ENCODE measurements around the gene IGF2BP2. TPM values are rescaled to one million over a fixed set of nuclear protein-coding genes. Genes with fewer than 3 reads are reported as not detected.

Gene IGF2BP2
- polyA plus RNA-seq, 2 of the 4 experiments (the other 2 are of a cell fraction): 2.2 to 6.1 TPM

- Histone ChIP-seq H3K4me1 (no peaks in the 10 kb centered on the region), H3K4me3 (no peak overlapping the region), H3K9me3 (no peaks in the 10 kb centered on the region), H3K4me2 (no peak overlapping the region), H3K27ac (no peak overlapping the region)
- TF ChIP-seq JUN (IDR thresholded peaks at IDR 0.05) (no peak), ELK1 (IDR thresholded peaks at IDR 0.05; ENCODE audit: low read depth, low read length) (no peak), EHMT2 (IDR thresholded peaks at IDR 0.05; ENCODE audit: low read depth) (no peak), ZSCAN20 (CRISPR knock-in tag; IDR thresholded peaks at IDR 0.05) (no peak), BCL3 (IDR thresholded peaks at IDR 0.05) (no peak), MAX (IDR thresholded peaks at IDR 0.05) (no peak), RCOR1 (IDR thresholded peaks at IDR 0.05; ENCODE audit: low read depth, low read length) (no peak)
- ATAC-seq: no peak
- ChIA-PET CTCF (interaction anchor here (3.4 kb wide), 1 partner anchor 36 kb away, joined by 13 read pairs; no protein-coding TSS in a partner anchor), POLR2A (no interaction called here)
- FAIRE-seq: no peak
- DNase-seq (ENCODE audit: low read depth in 1 of 2, low spot score in 1 of 2): no peak
- 68% methylated on average over 6 of the region's 6 CpGs for WGBS (ENCODE audit: missing lambda C conversion rate)
Measured at GRCh38 chr3:185696039-185696438, 128.8 kb downstream of the IGF2BP2 start.

GRCh38 chr3:185693985-185694653, 130.7 kb downstream of the IGF2BP2 start:
- no peaks in the 10 kb centered on the region for H3K9me3 ChIP-seq
- H3K4me3 ChIP-seq: no peak overlapping the region
- CTCF ChIA-PET: interaction anchor here (0.9 to 3.4 kb wide), 4 partner anchors 17 to 250 kb away, joined by 4 to 13 read pairs (median 4); no protein-coding TSS in a partner anchor
- POLR2A ChIA-PET: interaction anchor here (0.6 to 1.1 kb wide), 2 partner anchors 20 to 108 kb away, joined by 3 to 5 read pairs; partner anchors contain the start of gene SENP2
- peaks cover 3% of the 10 kb centered on the region for H3K4me1 ChIP-seq
- no peak overlapping the region for H3K4me2 ChIP-seq
- no peak overlapping the region for H3K27ac ChIP-seq
- 88% methylated on average over 4 of the region's 4 CpGs for WGBS (ENCODE audit: missing lambda C conversion rate)
- TF ChIP-seq CBX8 (IDR thresholded peaks at IDR 0.05) (no peak), HOXA7 (CRISPR knock-in tag; IDR thresholded peaks at IDR 0.05) (no peak), HMGXB4 (CRISPR knock-in tag; IDR thresholded peaks at IDR 0.05; ENCODE audit: borderline replicate concordance) (no peak), EP300 (IDR thresholded peaks at IDR 0.05) (no peak), BHLHE40 (IDR thresholded peaks at IDR 0.05; ENCODE audit: low read depth, low read length) (no peak), MYC (IDR thresholded peaks at IDR 0.05; ENCODE audit: borderline replicate concordance, low read length) (no peak), POLR2AphosphoS2 (conservative IDR thresholded peaks at IDR 0.05; ENCODE audit: low read length) (no peak), CBX2 (IDR thresholded peaks at IDR 0.05; ENCODE audit: borderline replicate concordance, low read depth) (no peak)
- ATAC-seq: no peak
- DNase-seq (ENCODE audit: low read depth in 1 of 2, low spot score in 1 of 2): no peak
- FAIRE-seq: no peak

GRCh38 chr3:185691622-185692021, 133.2 kb downstream of the IGF2BP2 start:
- POLR2A ChIA-PET: no interaction called here
- H3K4me3 ChIP-seq: no peak overlapping the region
- no peak overlapping the region for H3K4me2 ChIP-seq
- TF ChIP-seq ZFP36 (IDR thresholded peaks at IDR 0.05; ENCODE audit: borderline replicate concordance, partially characterized antibody) (no peak), ZSCAN20 (CRISPR knock-in tag; IDR thresholded peaks at IDR 0.05) (no peak), POLR2AphosphoS2 (conservative IDR thresholded peaks at IDR 0.05; ENCODE audit: low read length) (no peak), CBX8 (IDR thresholded peaks at IDR 0.05) (no peak)
- CTCF ChIA-PET: interaction anchor here (2.3 kb wide), 1 partner anchor 31 kb away, joined by 11 read pairs; no protein-coding TSS in a partner anchor
- no peaks in the 10 kb centered on the region for H3K9me3 ChIP-seq
- DNase-seq (ENCODE audit: low read depth in 1 of 2, low spot score in 1 of 2) (no peak), FAIRE-seq (no peak), ATAC-seq (no peak)
- peaks cover 20% of the 10 kb centered on the region for H3K4me1 ChIP-seq
- H3K27ac ChIP-seq: no peak overlapping the region
- WGBS (ENCODE audit: missing lambda C conversion rate): 83% methylated on average over 2 of the region's 2 CpGs

All from A549 (cell line).